HG03558 (cell line): ENCODE results near the gene RGL4.
"Not testable (repeated sequence)": the region's sequence is repeated elsewhere in the genome, so short reads cannot be mapped to it uniquely, and the experiment has no call there.

Source experiments
- ATAC-seq: cut with Tn5 transposase; IDR thresholded peaks from one replicate; pipeline ENCODE4 v1.9.1; 2021; ENCODE audit warnings: moderate number of reproducible peaks; ENCODE audit not compliant: unreplicated experiment; ENCODE audit errors: extremely low read depth

The RGL4 gene

DNA sequence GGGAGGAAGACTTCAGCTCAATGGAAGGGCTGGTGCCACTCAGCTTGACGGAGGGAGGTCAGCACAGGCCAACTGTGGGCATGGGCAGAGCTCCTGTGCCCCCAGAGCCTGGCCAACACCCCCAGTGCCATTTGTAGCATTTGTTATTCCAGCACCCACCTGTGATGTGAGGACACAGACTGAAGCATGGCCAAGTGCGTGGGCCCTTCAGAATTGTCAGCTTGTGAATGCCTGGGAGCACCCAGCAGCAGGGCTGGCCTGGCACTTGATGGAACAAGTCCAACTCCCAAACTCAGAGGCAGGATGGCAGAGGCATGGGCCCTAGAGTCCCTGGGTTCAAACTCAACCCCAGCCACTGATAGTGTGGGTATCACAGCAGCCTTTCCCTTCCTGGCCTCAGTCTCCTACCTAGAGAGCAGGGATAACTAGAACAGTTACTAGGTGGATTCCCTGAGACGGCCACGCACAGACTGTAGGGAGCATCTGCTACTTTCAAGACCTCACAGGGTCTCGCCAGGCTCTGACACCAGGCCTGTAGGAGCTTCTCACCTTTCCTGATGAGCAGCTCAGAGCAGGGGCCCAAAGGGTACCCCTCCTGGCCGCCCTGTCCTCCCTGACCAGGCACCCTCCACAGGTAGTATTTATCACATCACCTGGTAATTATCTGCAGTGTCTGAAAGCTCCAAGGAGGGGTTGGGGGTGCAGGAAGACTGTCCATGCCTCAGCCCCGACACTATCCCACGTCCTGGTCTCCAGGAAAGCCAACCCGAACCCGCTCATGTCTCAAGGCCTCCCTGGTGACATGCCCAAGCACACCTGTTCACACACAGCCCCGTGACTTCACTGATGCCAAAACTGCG lies 13.7 kb upstream of the RGL4 start:
- not testable (repeated sequence) for ATAC-seq

DNA sequence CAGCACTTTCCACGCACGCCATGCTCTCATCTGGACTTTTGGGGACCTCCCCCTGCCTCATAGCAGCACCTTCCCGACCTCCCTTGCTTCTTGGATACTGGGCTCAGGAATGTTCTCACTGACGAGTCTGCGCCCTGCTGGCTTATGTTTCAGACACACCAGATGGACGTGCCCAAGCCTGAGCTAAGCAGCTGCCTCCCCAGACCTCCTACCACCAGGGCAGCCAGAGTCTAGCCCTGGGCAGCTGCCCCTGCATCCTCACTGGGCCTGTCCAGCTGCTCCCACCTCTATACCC lies 13.2 kb upstream of the RGL4 start:
- no peak for ATAC-seq

DNA sequence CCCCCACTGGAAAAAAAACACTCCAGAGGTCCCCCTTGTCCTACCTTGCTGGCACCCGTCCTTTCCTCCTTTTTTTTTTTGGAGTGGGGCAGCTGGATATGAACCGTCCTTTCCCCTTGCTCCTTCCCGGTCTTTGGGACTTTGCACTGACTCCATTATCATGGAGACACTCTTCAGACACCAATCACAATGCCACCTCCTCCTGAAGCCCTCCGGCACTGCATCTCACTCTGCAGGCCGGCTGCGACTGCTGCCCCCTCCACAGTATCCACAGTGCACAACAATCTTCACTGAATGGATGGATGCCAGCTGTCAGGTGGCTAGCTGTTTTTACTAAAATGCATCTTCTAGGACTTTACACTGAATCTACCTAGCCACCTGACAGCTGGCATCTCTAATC lies 12.7 kb upstream of the RGL4 start:
- no peak for ATAC-seq

DNA sequence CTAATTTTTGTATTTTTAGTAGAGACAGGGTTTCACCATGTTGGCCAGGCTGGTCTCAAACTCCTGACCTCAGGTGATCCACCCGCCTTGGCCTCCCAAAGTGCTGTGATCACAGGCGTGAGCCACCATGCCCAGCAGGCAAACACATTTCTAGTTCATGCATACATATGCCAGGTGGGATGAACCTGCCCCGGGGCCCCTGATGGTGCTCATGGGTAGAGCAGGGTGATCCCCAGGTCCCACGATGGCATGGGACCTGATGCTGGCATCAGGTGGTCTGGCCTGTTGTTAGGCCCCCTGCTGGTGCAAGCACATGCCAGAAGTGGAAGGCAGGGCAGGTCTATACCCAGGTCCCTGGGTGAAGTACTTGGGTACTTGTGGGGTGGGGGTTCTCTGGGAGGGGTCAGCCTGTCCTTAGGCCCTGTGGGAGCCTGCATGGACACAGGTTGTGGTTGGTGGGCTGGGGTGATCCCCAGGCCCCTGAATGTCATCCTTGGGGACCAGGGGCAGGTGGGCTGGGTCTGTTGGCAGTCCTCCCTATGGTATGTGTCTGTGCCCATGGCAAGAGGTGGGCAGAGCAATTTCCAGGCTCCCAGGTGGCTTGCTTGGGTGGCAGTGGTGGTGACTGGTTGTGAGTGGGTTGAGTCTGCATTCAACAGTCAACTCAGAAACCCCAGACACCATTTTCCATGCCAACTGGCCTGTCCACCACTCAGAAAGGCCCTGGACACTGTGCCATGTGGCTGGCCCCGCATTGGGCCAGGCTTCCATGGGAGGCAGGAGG lies 9.6 kb upstream of the RGL4 start:
- no peak for ATAC-seq

DNA sequence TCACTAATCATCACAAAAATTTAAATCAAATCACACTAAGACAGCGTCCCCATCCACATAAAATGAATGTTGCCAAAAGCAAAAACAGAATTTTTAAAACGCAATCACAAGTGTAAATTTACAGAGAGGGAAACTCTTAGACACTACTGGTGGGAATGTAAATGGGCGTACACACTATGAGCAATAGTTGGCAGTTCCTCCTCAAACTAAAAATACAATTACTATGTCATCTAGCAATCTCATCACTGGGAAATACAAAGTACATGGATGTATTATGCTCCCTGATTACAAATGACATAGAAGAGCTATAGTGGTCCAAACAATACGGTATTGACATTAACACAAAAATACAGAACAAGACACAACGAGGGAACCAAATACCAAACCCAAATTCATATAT lies 8.7 kb upstream of the RGL4 start:
- ATAC-seq: no peak

DNA sequence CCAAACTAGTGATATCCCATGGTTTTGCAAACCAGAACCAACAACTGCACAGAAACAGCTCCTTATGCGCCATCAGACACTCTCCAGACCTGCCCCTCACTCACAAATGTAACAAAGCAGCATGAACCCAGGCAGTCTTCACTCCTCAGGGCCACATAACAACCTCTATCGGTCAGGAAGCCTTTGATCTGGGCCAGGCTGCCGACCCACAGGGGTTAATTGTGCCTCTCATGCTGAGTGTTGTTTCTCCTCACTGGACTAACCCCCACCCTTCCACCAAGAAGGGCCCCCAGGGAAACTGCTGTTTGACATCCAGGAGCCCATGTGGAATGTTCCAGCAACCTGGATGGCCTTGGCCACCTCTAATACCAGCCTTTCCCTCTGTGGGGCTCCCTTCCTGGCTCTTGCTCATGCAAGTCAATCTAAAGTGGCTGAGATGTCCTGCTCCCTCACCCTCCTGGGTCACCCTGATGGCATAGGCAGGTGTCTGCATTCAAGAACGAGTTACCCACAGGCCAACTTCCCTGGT lies 7.9 kb upstream of the RGL4 start:
- no peak for ATAC-seq

DNA sequence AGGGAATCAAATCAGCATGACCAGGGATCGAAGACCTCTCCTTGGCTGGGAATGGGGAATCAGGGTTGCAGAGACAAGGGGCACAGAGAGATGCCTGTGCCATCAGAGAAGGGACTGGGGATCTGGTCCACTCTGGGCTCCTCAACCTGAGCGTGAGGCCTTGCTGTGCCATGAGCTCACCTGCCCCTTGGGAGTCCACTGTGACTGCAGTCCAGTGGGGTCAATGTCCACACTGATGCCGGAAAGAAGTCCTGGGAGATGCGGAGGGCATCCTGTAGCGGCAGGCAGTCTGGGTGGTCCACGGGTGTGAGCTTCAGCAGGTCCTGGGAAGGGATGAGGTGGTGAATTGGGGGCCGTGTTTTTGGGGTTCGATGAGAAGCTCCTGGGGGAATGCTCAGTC lies 7.3 kb upstream of the RGL4 start:
- no peak for ATAC-seq

DNA sequence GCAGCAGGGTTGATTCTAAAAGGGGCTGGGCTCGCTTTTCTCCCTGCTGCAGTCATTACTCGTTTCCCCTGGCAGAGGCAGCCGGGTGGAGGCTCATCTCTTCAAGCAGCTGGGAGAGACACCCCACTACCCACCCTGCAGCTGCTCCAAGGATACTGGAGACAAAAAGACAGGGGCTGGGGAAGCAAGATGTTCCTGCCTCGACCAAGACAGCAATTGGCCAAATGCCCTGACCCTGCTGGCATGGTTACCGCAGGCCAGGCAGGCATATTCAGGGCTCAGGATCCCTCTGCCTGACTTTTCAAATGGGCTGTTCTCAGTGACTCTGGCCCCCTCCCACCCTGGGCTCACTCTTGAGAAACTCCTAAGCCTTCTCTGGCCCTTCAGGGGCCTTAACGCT lies 6.8 kb upstream of the RGL4 start:
- no peak for ATAC-seq

DNA sequence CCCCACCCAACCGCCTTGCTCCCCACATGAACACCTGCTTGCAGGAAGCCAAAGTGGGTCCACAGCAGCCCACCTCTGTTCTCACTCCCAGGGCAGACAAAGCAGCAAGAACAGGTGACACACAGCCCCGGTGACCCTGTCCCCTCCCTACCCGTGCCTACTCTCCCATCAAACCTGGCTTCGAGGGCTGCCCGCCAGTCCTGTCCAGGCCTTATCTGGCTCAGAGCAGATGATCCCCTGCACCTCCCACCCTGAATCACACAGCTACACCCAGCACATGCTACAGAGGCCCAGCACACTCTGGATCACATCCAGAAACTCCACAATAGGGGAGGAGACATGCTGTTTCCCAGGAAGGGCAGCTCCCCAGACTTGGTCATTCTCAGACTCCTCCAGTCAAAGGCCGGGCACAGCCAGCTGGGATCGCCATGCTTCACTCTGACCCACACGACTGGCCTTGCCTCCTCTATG lies 6.2 kb upstream of the RGL4 start:
- no peak for ATAC-seq

DNA sequence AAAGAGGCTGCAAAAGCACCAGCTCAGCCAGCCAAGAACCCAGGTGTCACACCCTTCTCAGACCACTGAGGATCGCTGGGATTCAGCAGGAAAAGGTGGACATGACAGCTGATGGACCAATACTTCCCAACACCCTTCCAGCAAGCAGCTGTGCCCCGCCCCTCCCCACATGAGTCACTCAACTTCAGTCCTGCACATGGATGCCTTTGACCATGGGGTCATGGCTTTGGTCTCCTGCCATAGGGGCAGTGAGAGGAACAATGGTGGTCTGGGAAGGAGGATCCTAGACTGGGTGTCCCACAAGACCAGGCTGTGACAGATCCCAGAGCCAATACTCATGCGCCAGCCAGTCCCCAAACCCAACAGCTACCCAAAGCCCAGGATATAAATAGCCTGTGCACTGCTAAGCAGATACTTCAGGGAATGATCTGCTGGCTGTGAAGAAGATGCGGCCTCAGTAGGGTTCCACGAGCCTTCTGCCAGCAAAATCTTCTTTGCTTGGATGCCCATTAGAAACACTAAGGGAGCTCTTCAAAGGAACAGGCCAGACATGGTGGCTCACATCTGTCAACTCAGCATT lies 5.5 kb upstream of the RGL4 start:
- ATAC-seq: no peak

DNA sequence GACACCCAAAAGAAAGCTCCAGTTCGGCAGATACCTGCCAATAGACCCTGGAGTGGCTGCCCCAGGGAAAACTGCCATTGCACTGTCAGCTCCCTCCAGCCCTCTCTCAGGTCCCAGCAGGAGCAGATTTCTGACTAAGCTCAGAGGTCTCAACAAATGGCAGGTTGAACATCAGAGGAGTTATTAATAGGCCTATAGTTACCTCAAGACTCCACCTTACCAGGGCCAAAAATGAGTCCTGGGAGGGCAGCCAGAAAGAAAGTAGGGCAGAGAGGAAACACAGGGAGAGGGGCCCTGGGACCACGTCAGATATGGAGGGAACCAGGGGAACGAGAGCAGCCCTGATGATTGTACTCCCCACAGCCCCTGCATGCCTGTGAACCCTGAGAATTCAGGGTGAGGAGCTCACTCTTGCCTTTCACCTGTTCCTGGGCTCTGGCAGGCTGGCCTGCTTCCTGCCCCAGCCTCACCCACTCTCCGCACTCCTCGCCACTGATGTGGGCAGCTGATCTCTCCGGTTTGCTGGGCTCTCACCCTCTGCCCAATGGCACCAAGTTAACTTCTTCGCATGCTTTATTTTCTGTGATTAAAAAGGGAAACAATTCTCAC lies 4.3 kb upstream of the RGL4 start:
- no peak for ATAC-seq

DNA sequence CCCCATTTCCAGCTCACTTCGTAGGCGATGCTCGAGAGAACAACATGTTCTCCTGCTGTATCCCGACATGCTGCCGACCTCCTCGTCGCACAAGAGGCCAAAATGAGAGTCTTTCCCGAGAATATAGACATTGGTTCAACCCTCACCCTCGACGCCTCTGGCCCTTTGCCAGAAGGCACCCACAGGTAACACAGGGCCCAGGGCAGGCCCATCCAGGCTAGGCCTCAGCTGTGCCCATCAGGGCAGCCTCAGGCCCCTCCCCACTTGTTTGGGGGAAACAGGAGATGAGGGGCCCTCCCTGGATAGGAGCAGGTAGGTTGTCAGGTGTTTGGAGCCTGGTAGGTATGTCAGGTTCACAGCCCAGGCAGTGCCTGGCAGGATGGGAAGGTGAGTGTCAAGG lies 2.7 kb upstream of the RGL4 start:
- ATAC-seq: no peak

DNA sequence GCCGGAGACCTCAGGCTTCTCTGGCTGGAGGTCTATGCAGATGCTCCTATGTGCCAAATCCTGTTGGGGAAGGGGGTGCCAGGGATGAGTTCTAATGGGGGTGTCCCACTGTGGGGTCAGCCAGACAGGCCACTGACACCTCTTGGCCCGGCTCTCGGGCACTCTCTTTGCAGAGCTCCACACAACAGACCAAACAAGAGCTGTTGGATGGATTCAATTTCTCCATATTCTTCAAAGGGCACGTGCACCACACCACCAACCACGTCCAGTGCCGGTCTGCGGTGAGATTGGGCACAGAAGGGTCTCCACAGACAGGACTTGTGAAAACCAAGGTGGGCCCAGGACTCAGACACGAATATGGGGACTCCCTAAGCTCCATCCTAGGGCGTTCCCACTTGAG lies 2.2 kb upstream of the RGL4 start:
- no peak for ATAC-seq

DNA sequence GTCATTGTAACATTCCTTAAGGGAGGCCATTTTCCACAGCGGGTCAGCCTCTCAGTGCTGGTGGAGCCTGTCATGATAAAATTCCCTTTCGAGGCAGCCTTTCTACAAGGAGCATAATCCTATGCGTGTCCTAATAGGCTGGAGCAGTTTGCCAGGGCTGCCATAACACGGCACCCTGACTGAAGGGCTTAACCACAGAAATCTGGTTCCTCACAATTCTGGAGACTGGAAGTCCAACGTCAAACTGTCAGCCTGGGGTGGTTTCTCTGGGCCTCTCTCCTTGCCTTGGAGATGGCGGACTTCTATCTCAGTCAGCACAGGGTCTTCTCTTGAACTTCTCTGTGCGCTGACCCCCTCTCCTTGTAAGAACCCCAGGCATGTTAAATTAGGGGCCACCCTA lies 1.4 kb upstream of the RGL4 start:
- ATAC-seq: no peak

DNA sequence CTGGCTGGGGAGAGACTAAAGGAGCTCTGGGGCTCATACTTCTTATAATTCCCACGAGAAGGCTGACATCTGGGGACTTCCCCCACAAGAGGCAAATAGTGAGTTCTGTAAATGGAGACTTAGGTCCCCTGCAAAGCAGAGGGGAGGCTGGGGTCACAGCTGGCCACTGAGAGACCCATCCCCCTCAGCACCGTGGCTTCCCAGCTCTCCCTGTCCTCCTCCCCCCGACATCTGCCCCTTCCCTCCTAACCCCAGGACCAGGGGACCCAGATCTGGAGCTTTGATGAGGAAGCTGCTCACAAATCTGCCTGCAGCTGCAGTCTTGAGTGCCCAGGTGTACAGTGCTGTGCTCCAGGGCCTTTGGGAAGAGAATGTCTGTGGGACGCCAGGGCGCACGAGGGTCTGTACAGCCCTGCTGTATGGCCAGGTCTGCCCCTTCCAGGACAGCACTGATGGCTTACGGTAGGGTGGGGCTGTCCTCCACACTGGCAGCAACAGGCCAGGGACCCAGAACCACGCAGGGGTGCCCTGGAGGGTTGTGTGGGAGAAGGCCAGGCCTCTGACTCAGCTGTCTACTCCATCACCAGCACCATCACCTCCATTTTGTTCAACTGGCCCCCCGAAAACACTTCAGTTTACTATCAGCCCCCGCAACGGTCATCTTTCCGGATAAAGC lies 1.1 kb downstream of the RGL4 start:
- no peak for ATAC-seq

DNA sequence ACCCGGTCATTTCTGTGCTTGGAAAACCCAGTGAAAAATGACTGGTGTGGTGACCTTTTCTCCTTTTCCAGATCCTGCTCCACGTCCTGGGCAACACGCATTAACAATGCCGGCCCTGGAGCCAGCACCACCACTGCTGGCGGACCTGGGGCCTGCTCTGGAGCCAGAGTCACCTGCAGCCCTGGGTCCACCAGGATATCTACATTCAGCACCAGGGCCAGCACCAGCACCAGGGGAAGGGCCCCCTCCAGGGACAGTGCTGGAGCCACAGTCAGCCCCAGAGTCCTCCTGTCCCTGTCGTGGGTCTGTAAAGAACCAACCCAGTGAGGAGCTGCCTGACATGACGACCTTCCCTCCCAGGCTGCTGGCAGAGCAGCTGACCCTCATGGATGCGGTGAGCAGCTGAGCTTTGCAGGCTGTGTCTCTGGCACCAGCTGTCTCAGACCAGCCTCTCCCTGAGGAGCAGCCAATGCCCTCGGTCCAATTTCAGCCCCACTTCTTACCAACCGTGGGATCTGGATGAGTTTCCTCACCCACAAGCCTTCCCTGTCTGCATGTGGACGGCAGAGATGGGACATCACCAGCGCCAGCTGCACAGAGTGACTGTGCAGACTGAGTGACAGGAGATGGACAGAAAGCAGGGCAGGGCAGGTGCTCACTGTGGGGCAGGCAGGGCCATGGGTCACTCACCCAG lies 1.9 kb downstream of the RGL4 start:
- no peak for ATAC-seq

DNA sequence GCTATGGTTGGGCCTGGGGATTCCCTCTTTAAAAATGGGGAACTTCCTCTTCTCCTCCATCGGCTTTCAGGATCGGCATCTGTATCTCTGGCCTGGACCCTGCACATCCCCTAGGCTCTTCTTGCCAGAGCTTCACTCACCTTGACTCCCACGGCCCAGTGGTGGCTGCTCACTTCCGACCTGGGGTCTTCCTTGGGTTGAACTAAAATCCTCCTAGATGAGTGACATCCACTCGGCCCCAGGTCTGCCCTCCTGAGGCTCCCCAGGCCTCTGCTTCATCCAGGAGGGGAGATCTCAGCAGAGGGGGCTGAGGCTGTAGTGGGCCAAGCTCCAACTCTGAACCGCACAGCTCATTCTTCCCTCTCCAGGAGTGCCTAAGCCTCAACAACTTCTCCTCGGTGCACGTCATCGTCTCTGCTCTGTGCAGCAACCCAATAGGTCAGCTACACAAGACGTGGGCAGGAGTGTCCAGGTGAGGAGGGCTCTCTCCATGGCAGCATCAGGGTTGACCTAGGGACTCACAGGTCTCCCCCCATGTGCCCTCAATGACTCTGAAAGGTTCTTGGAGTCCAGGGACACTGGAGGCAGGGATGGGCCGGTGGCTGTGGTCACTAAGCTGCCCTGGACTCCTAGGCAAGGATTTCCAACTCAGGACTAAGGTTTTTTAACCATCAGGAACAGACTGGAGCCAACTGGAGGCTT lies 3.3 kb downstream of the RGL4 start:
- no peak for ATAC-seq

DNA sequence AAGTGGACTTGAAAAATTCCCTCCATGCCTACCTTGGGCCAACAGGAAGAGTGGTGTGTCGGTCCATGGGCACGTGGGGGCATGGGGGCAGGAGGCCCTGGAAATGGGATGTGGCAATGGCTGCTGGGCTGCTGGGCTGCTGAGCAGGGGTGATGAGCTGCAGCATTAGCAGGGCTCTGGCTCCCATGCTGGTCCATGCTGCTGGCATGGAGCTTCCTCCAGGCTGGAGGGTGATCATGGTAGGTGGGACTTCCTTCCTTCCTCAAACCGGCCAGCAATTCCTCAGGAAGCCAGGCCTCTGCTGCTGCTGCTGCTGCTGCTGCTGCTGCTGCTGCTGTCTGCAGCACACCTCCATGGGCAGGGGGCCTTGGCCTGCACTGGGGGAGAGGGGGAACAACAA lies 4.3 kb downstream of the RGL4 start:
- no peak for ATAC-seq
